ENCODE data around the gene SIGLEC7.

Gene SIGLEC7

GRCh38 chr19:51179256-51179655 lies 37.2 kb downstream of the SIGLEC7 start:
- DNase-seq = no peak

GRCh38 chr19:51181377-51181912 lies 39.3 kb downstream of the SIGLEC7 start:
- DNase-seq = no peak

- DNase-seq = peak in 1 of 2 experiments; percentile 12
These were observed 39.9 kb downstream of the SIGLEC7 start for GRCh38 chr19:51181913-51182419.

GRCh38 chr19:51183629-51184028 lies 41.5 kb downstream of the SIGLEC7 start:
- DNase-seq = no peak

GRCh38 chr19:51185069-51185867 lies 43.2 kb downstream of the SIGLEC7 start:
- DNase-seq = no peak

GRCh38 chr19:51185868-51186215 lies 43.7 kb downstream of the SIGLEC7 start:
- DNase-seq = no peak

GRCh38 chr19:51186323-51186722 lies 44.2 kb downstream of the SIGLEC7 start:
- no peak for DNase-seq

GRCh38 chr19:51187395-51188226 lies 45.5 kb downstream of the SIGLEC7 start:
- DNase-seq = no peak

GRCh38 chr19:51188227-51188559 lies 46.1 kb downstream of the SIGLEC7 start:
- DNase-seq = no peak

- no peak for DNase-seq
These were observed 50.6 kb downstream of the SIGLEC7 start for GRCh38 chr19:51192689-51193088.

- DNase-seq = no peak
These were observed 52.6 kb downstream of the SIGLEC7 start for GRCh38 chr19:51194527-51195315.

- DNase-seq = no peak
These were observed 53.1 kb downstream of the SIGLEC7 start for GRCh38 chr19:51195316-51195586.

- DNase-seq = no peak
These were observed 53.5 kb downstream of the SIGLEC7 start for GRCh38 chr19:51195616-51196015.

GRCh38 chr19:51196181-51196580 lies 54.1 kb downstream of the SIGLEC7 start:
- no peak for DNase-seq

GRCh38 chr19:51198641-51199040 lies 56.5 kb downstream of the SIGLEC7 start:
- DNase-seq = no peak

- DNase-seq = no peak
These were observed 58.1 kb downstream of the SIGLEC7 start for GRCh38 chr19:51200071-51200666.

- DNase-seq = no peak
These were observed 59.6 kb downstream of the SIGLEC7 start for GRCh38 chr19:51201712-51202111.
